ENCODE results near the gene MTMR11. TPM values are rescaled to one million over a fixed set of nuclear protein-coding genes. Genes with fewer than 3 reads are reported as not detected.

Gene MTMR11
- total and polyA plus RNA-seq, 9 of the 15 experiments (the other 6 are each of a cell fraction or from before 2014, with no cell fraction given), result 0.09 to 1.6 (median 0.51) TPM

- H3K4me3 ChIP-seq, result no peak overlapping the region
- WGBS (ENCODE audit: insufficient coverage, low coverage, missing lambda C conversion rate), result 18% methylated on average over 3 of the region's 3 CpGs
- FAIRE-seq, result peak; percentile 83
- POLR2A ChIA-PET, result interaction anchor here (0.7 to 1.1 kb wide), 2 partner anchors 88 to 224 kb away, joined by 3 to 4 read pairs; no protein-coding TSS in a partner anchor
- H4K20me1 ChIP-seq (replicated peaks; ENCODE audit: control insufficient read depth, insufficient read depth, low read length), result no peaks in the 10 kb centered on the region
- no peak overlapping the region for H3K4me2 ChIP-seq (ENCODE audit: insufficient read depth, low read length)
- no peaks in the 10 kb centered on the region for H3K9me1 ChIP-seq (ENCODE audit: control insufficient read depth, insufficient read depth, low read length)
- H3K4me1 ChIP-seq (replicated peaks in 1 of 2; ENCODE audit: control insufficient read depth in 2 of 2, insufficient read depth in 2 of 2, low read length in 2 of 2), result no peaks in the 10 kb centered on the region
- H2AFZ ChIP-seq (ENCODE audit: low read depth, low read length), result no peak overlapping the region
- no TSS peak for BruUV-seq (replicated peaks)
- no peaks in the 10 kb centered on the region; the same call in 2 of the 3 replicates for H3K79me2 ChIP-seq (ENCODE audit: control insufficient read depth, insufficient read depth, low read length)
- peak; percentile 52 to 79 (median 70) for DNase-seq (ENCODE audit: extremely low read depth in 1 of 4, low spot score in 3 of 4)
- in situ Hi-C loops (cut with MboI) (loop anchor here (5.0 kb wide), 1 partner anchor 205 kb away; no protein-coding TSS in a partner anchor), intact Hi-C loops (cut with micrococcal nuclease) (loop anchor here (1.0 to 5.0 kb wide), 3 partner anchors 88 to 225 kb away; no protein-coding TSS in a partner anchor)
- CTCF ChIA-PET (ENCODE audit: low intra/inter-chr PET ratio), result interaction anchor here (0.5 to 2.9 kb wide), 7 partner anchors 17 to 225 kb away, joined by 3 to 33 read pairs (median 4); partner anchors contain the start of gene VPS45
- no peak overlapping the region for H3K27ac ChIP-seq (ENCODE audit: extremely low read depth, low read depth, low read length)
- H3K9me3 ChIP-seq (replicated peaks; ENCODE audit: control insufficient read depth, insufficient read depth, low read depth, low read length), result peaks cover 7% of the 10 kb centered on the region
- H3K36me3 ChIP-seq (ENCODE audit: control insufficient read depth, insufficient read depth, low read length), result peaks cover 81% of the 10 kb centered on the region
- H3K27me3 ChIP-seq (ENCODE audit: control insufficient read depth in 2 of 2, insufficient read depth in 2 of 2, low read length in 2 of 2), result no peaks in the 10 kb centered on the region
- H3K9ac ChIP-seq (ENCODE audit: insufficient read depth in 1 of 2, low read depth in 2 of 2, low read length in 2 of 2), result no peak overlapping the region
- ATAC-seq, result peak; percentile 96
- no peak for TF ChIP-seq LCOR (CRISPR knock-in tag; IDR thresholded peaks at IDR 0.05)
- TF ChIP-seq, protein P1, sequence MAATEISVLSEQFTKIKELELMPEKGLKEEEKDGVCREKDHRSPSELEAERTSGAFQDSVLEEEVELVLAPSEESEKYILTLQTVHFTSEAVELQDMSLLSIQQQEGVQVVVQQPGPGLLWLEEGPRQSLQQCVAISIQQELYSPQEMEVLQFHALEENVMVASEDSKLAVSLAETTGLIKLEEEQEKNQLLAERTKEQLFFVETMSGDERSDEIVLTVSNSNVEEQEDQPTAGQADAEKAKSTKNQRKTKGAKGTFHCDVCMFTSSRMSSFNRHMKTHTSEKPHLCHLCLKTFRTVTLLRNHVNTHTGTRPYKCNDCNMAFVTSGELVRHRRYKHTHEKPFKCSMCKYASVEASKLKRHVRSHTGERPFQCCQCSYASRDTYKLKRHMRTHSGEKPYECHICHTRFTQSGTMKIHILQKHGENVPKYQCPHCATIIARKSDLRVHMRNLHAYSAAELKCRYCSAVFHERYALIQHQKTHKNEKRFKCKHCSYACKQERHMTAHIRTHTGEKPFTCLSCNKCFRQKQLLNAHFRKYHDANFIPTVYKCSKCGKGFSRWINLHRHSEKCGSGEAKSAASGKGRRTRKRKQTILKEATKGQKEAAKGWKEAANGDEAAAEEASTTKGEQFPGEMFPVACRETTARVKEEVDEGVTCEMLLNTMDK (IDR thresholded peaks at IDR 0.05; ENCODE audit: borderline replicate concordance, insufficient read depth, low read depth, low read length, poor library complexity, severe bottlenecking), result no peak
- no peak for TF ChIP-seq JUND (IDR thresholded peaks at IDR 0.05; ENCODE audit: borderline replicate concordance, low read depth, low read length)
- TF ChIP-seq JUND (tag; IDR thresholded peaks at IDR 0.05; ENCODE audit: borderline replicate concordance, low read depth, low read length), result no peak
- TF ChIP-seq CEBPB (tag; IDR thresholded peaks at IDR 0.05), result peak; percentile 74
- TF ChIP-seq ZNF655 (CRISPR knock-in tag; IDR thresholded peaks at IDR 0.05), result no peak
- peak; percentile 69 for TF ChIP-seq ELF1 (tag; IDR thresholded peaks at IDR 0.05)
- TF ChIP-seq TCF3 (CRISPR knock-in tag; IDR thresholded peaks at IDR 0.05), result no peak
- TF ChIP-seq, protein P2, sequence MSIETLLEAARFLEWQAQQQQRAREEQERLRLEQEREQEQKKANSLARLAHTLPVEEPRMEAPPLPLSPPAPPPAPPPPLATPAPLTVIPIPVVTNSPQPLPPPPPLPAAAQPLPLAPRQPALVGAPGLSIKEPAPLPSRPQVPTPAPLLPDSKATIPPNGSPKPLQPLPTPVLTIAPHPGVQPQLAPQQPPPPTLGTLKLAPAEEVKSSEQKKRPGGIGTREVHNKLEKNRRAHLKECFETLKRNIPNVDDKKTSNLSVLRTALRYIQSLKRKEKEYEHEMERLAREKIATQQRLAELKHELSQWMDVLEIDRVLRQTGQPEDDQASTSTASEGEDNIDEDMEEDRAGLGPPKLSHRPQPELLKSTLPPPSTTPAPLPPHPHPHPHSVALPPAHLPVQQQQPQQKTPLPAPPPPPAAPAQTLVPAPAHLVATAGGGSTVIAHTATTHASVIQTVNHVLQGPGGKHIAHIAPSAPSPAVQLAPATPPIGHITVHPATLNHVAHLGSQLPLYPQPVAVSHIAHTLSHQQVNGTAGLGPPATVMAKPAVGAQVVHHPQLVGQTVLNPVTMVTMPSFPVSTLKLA (conservative IDR thresholded peaks at IDR 0.05), result no peak
- no peak for TF ChIP-seq SREBF1 (IDR thresholded peaks at IDR 0.05; ENCODE audit: borderline replicate concordance, low read depth, low read length)
- TF ChIP-seq, protein P3, sequence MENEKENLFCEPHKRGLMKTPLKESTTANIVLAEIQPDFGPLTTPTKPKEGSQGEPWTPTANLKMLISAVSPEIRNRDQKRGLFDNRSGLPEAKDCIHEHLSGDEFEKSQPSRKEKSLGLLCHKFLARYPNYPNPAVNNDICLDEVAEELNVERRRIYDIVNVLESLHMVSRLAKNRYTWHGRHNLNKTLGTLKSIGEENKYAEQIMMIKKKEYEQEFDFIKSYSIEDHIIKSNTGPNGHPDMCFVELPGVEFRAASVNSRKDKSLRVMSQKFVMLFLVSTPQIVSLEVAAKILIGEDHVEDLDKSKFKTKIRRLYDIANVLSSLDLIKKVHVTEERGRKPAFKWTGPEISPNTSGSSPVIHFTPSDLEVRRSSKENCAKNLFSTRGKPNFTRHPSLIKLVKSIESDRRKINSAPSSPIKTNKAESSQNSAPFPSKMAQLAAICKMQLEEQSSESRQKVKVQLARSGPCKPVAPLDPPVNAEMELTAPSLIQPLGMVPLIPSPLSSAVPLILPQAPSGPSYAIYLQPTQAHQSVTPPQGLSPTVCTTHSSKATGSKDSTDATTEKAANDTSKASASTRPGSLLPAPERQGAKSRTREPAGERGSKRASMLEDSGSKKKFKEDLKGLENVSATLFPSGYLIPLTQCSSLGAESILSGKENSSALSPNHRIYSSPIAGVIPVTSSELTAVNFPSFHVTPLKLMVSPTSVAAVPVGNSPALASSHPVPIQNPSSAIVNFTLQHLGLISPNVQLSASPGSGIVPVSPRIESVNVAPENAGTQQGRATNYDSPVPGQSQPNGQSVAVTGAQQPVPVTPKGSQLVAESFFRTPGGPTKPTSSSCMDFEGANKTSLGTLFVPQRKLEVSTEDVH (IDR thresholded peaks at IDR 0.05; ENCODE audit: low read depth, partially characterized antibody), result no peak
- no peak for TF ChIP-seq ZBTB17 (CRISPR knock-in tag; IDR thresholded peaks at IDR 0.05)
- no peak for TF ChIP-seq PHF21A (IDR thresholded peaks at IDR 0.05; ENCODE audit: borderline replicate concordance, low read depth)
These were observed 25.5 kb upstream of the MTMR11 start for GRCh38 chr1:149962039-149962647.

Data from K562 (cell line).